ENCODE measurements around the gene MAP7D3. TPM values are rescaled to one million over a fixed set of nuclear protein-coding genes. Genes with fewer than 3 reads are reported as not detected.

Gene MAP7D3
- total RNA-seq, 4 donors from 2014 or later: 27.5 to 42.5 (median 35.7) TPM

GRCh38 chrX:136205882-136206380, 45.3 kb downstream of the MAP7D3 start:
- TF ChIP-seq CTCF (IDR thresholded peaks at IDR 0.05; ENCODE audit: low read depth): no peak

GRCh38 chrX:136204571-136204970, 46.6 kb downstream of the MAP7D3 start:
- TF ChIP-seq CTCF (IDR thresholded peaks at IDR 0.05; ENCODE audit: low read depth): no peak

GRCh38 chrX:136203951-136204350, 47.2 kb downstream of the MAP7D3 start:
- no peak for TF ChIP-seq CTCF (IDR thresholded peaks at IDR 0.05; ENCODE audit: low read depth)

- no peak for TF ChIP-seq CTCF (IDR thresholded peaks at IDR 0.05; ENCODE audit: low read depth)
These were observed 47.8 kb downstream of the MAP7D3 start for GRCh38 chrX:136203438-136203837.

GRCh38 chrX:136202889-136203288, 48.3 kb downstream of the MAP7D3 start:
- TF ChIP-seq CTCF (IDR thresholded peaks at IDR 0.05; ENCODE audit: low read depth): no peak

GRCh38 chrX:136201601-136202000, 49.6 kb downstream of the MAP7D3 start:
- no peak for TF ChIP-seq CTCF (IDR thresholded peaks at IDR 0.05; ENCODE audit: low read depth)

GRCh38 chrX:136200466-136200865, 50.7 kb downstream of the MAP7D3 start:
- TF ChIP-seq CTCF (IDR thresholded peaks at IDR 0.05; ENCODE audit: low read depth): no peak
